ENCODE data around the gene CUTC.

Gene CUTC

DNA sequence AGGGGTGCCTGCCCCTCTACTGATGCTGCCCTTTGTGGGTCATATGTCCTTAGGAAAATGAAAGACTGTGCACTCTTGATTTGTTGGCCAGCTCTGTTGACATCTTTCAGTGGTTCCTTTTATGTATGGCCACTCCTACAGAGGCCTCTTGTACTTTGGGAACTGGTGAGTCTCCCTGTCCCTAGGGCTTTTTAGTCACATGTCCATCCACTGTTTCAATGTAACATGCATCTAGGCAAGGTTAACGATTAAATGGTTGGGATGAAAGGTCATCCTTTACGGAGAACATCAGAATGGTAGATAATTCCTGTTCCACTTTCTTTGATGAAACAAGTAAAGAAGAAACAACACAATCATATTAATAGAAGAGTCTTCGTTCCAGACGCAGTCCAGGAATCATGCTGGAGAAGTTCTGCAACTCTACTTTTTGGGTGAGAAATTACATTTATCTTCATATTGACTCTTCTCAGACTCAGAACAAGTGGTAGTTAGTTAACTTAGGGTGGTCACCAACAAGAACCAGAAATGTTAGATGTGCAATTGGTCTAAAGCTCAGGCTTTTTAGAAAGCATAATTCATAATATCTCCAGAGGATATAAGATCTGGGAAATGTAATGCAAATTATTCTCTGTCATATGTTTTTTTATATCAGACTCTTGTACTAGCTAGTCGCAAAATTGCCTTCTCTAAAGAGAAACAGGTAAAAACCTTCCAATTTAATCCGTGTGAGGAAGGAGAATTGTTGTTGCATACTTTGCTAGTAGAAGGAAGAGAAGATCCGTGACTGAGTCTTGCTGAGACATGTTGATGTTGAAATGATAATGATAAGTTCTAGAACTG, 50.6 kb downstream of the CUTC start, which contains the start of gene ABCC2:
Gene ABCC2, plus strand, starts transcription at position 194 of the 840 bp plus-strand sequence. Its CDS starts 205 bp downstream, at position 399.
- DNase-seq (ENCODE audit: low read depth) = no peak

GRCh38 chr10:99784016-99784726, 52.1 kb downstream of the CUTC start:
- DNase-seq (ENCODE audit: low read depth) = no peak

DNA sequence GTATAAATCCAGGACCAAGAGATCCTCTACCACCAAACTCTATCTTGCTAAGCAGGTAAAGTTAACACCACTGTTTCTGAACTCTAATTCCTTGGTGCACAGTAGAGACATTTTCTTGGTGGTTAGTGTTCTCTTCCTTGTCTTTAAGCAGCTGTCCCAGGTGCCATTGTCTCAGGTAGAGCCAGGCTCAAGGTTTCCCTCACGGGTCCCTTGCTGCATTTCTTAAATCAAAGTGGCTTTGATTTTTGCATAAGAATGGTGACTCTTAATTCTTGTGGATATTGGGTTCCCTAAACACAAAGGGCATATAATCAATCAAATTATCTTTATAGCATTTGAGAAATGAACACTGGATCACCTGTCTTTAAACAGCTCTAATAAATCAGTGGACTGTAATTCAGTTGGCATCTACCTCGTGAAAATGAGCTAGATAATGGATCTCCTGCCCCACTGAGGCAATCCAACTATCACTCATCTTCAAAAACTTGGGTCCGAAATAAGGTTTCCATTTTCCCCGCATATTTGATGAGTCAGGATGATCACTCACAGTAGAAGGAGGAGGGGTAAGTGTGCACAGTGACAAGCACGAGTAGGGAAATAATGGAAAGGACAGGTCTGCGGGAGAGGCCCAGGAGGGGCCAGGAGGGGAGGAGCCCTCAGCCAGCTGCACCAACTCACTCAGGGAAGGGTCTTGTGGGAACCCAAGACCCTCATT, 52.9 kb downstream of the CUTC start:
- no peak for DNase-seq (ENCODE audit: low read depth)

DNA sequence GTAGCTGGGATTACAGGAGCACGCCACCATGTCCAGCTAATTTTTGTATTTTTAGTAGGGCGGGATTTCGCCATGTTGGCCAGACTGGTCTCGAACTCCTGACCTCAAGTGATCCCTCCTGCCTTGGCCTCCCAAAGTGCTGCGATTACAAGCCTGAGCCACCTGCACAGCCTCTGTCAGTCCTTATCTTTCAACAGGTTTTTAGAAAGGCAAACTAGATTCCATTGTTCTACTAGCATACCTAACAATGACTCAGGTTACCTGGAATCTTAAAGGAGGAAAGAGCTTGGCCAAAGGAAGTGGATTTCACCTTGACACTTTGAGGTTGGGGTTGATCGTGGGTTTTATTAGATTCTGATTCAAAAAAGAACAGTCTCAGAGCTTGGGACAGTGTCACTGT, 53.6 kb downstream of the CUTC start:
- no peak for DNase-seq (ENCODE audit: low read depth)

- DNase-seq (ENCODE audit: low read depth) = no peak
Observed at GRCh38 chr10:99787311-99787710, 55.3 kb downstream of the CUTC start.

GRCh38 chr10:99787782-99788445, 55.9 kb downstream of the CUTC start:
- DNase-seq (ENCODE audit: low read depth) = no peak

DNA sequence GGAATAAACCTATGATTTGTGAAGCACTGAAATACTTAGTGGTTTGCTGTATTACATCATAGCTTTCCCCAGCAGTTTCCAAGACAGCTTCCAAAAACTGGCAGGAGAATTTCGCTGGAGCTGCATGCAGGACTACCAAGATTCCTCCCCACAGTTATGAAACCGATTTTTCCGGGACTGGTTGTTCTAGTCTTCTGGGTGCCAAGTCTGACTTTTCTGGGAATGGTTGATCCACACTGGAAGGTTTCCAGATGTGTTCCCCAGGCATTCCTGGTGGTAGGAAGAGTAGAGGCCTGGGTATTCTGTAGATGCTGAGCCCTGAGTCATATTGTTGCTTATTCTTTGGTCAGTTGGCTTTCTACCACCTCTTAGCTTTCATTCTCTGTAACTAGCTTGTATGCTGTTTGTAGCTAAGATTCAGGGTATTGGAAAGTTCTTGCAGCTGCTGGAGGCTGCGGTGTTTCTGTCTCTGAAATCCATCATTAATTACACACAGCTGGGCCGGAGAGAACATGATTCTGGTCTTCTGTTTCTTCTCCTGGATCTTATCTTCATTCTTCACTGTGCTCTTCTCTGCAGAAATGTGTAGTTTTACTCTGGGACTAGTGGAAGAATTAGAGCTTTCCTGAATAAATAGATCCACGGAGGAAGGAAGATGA, 56.7 kb downstream of the CUTC start:
- DNase-seq (ENCODE audit: low read depth) = no peak

DNA sequence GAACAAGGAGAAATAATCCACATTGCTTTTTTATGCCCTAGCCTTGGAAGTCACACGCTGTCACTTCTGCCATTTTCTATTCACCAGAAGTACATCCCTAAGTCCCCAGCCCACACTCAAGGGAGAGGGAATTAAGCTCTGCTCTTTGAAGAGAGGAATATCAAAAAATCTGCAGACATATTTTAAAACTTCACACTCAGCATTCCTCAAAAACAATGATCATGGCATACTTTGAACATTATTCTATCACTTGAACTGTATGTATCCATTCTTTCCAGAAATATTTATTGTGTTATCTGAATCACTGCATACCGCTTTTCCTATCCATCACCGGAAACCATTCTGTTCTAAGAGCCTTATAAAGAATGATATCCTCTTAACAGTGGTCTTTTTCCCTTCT, 59.8 kb downstream of the CUTC start:
- DNase-seq (ENCODE audit: low read depth) = no peak

DNA sequence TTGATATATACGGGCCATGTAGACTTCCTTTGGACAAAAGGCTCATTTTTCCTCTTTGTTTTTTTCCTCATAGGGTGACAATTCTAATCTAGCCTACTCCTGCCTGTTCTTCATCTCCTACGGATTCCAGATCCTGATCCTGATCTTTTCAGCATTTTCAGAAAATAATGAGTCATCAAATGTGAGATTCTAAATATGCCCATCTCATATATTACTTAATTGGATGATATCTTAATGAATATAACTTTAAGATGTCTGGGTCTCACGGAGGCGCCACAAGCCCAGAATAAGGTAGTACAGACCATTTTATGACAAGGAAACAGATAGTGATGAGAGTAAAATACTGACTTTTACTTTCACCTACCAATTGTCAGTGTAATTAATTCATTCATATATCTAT, 61.8 kb downstream of the CUTC start:
- DNase-seq (ENCODE audit: low read depth) = no peak

DNA sequence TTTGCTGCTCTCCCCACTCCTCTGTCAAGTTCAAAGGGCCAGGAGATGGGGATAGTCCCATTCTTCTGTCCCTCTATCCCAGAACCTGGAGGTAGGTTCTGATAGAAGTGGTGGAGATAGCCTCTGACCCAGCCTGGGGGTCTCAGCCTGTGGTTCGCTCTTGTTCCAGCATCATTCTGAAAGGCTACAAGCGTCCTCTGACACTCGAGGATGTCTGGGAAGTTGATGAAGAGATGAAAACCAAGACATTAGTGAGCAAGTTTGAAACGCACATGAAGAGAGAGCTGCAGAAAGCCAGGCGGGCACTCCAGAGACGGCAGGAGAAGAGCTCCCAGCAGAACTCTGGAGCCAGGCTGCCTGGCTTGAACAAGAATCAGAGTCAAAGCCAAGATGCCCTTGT, 64.9 kb downstream of the CUTC start:
- no peak for DNase-seq (ENCODE audit: low read depth)

DNA sequence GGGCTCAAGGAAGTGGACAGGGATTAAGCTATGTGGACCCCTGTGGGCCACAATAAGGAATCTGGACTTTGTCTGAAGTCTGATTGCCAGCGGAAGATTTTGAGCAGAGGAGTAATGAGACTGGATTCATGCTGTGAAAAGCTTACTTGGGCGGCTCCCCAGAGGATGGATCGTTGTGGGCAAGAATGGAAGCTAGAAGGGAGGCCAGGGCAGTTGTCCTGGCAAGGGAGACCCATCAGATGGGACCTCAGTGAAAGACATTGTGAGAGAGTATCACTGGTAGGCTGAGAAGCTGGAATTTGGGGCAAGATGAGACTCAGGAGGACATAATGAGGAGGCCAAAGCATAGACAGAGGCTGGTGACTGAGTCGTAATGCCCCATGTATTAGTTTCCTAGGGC, 66.0 kb downstream of the CUTC start:
- DNase-seq (ENCODE audit: low read depth) = no peak

GRCh38 chr10:99798920-99799319, 66.9 kb downstream of the CUTC start:
- no peak for DNase-seq (ENCODE audit: low read depth)

DNA sequence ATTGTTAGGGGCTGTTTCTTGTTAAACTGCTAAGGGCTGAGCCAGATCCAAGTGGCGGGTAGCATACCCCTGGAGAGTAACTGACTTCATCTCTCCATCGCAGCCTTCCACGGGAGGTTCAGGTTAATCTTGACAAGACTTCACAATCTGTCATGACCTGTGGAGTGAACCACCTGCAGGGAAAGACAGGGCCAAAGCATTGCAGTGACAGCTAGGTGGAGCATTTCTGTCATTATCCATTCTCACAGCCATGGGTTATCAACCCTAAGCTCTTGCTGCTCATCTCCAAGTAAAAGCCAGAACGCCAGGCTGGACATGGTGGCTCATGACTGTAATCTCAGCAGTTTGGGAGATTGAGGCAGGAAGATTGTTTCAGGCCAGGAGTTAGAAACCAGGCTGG, 67.6 kb downstream of the CUTC start:
- DNase-seq (ENCODE audit: low read depth) = no peak

- no peak for DNase-seq (ENCODE audit: low read depth)
Observed at GRCh38 chr10:99804471-99804870, 72.4 kb downstream of the CUTC start.

DNA sequence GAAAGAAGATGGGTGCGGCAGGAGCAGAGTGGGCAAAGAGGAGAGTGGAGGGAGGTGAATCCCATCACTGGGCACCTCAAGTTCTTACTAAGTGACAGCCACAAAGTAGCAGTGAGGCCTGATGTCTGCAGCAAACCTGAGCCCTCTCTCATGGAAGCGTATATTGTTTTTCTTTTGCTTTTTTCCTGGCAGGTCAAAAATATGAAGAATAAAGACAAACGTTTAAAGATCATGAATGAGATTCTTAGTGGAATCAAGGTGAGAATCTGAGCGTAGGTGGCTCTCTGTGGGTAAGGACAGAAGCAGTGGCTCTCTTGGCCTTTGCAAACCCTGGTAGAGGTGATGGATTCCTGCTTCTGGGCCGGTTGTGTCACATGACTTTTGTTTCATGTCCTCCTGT, 73.2 kb downstream of the CUTC start:
- DNase-seq (ENCODE audit: low read depth) = no peak
